ENCODE measurements around the gene DQX1. TPM values are rescaled to one million over a fixed set of nuclear protein-coding genes. Genes with fewer than 3 reads are reported as not detected.
A peak's percentile ranks its signal among the peaks of the same experiment; 100 is the strongest.

DQX1 gene
- total and polyA plus RNA-seq, 7 donors: 0.19 to 0.27 (median 0.27) TPM; not detected in 4

DNA sequence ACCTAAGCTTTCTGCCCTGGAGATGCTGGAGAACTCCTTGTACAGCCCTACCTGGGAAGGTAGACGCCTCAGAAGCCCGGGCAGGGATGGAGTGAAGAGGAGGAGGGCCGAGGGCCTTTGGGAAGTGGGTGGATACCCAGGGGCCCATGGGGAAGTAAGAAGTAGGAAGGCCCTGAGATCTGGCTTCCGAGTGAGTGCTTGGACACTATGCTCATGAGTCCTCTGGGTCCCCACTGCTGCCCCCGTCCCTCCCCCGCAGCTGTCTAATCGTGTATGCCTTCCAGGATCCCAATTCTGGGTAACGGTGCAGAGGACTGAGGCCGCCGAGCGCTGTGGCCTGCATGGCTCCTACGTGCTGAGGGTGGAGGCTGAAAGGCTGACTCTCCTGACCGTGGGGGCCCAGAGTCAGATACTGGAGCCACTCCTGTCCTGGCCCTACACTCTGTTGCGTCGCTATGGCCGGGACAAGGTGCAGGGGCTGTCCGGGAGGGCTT, 29.6 kb upstream of the DQX1 start:
- TF ChIP-seq, protein P1, sequence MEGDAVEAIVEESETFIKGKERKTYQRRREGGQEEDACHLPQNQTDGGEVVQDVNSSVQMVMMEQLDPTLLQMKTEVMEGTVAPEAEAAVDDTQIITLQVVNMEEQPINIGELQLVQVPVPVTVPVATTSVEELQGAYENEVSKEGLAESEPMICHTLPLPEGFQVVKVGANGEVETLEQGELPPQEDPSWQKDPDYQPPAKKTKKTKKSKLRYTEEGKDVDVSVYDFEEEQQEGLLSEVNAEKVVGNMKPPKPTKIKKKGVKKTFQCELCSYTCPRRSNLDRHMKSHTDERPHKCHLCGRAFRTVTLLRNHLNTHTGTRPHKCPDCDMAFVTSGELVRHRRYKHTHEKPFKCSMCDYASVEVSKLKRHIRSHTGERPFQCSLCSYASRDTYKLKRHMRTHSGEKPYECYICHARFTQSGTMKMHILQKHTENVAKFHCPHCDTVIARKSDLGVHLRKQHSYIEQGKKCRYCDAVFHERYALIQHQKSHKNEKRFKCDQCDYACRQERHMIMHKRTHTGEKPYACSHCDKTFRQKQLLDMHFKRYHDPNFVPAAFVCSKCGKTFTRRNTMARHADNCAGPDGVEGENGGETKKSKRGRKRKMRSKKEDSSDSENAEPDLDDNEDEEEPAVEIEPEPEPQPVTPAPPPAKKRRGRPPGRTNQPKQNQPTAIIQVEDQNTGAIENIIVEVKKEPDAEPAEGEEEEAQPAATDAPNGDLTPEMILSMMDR (IDR thresholded peaks at IDR 0.05): no peak
- 61 to 80% (median 63%) methylated on average over 17 of the region's 17 CpGs for WGBS, 3 donors
- Histone ChIP-seq H3K27me3 (ENCODE audit: insufficient read depth in 3 of 3, low read length in 2 of 3) (peaks cover 0 to 55% (median 15%) of the 10 kb centered on the region in 3 donors), H3K9me3 (no peaks in the 10 kb centered on the region), H3K4me3 (peak overlapping the region; percentile 76), H3K27ac (no peak overlapping the region), H3K36me3 (ENCODE audit: insufficient read depth in 1 of 2, low read depth in 1 of 2) (no peaks in the 10 kb centered on the region), H3K4me1 (peaks cover 10% of the 10 kb centered on the region)
- no peak for DNase-seq
- no peak for ATAC-seq
- intact Hi-C loops (cut with DNase I): no loop called here

DNA sequence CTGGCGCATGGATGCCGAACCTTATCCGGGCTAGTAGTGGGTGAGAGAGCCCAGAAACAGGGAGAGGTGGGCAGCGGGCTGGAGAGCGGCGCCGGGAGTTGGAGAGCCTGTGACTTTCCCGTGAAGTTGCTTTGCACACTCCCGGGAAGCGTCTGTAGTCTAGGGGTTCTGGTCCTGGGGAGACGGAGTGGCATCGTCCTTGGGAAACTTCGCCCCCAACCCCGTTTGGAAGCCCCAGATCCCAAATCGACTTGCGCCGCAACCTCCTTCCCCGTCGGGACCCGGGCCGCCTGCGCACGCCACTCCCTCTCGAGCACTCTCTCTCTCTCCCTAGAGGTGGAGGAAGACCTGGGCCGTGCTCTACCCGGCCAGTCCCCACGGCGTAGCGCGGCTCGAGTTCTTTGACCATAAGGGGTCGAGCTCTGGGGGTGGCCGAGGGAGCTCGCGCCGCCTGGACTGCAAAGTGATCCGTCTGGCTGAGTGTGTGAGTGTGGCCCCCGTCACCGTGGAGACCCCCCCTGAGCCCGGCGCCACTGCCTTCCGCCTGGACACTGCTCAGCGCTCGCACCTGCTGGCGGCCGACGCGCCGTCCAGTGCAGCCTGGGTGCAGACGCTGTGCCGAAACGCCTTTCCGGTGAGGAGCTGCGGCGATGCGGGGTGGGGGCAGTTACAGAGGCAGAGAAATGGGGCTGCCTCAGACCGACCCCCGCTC, 28.9 kb upstream of the DQX1 start:
- H3K27ac ChIP-seq: peak overlapping the region; percentile 76
- H3K27me3 ChIP-seq (ENCODE audit: insufficient read depth in 3 of 3, low read length in 2 of 3): peaks cover 0 to 54% (median 12%) of the 10 kb centered on the region in 3 donors
- peak; percentile 43 to 66 for DNase-seq
- intact Hi-C loops (cut with DNase I): no loop called here
- 4 to 6% (median 4%) methylated on average over 53 to 58 of the region's 58 CpGs for WGBS, 3 donors
- peak overlapping the region; percentile 76 for H3K4me3 ChIP-seq
- H3K9me3 ChIP-seq: no peaks in the 10 kb centered on the region
- TF ChIP-seq, protein P1 (IDR thresholded peaks at IDR 0.05): no peak
- H3K36me3 ChIP-seq (ENCODE audit: insufficient read depth in 1 of 2, low read depth in 1 of 2): no peaks in the 10 kb centered on the region
- peak; percentile 40 to 52 (median 44) for ATAC-seq
- H3K4me1 ChIP-seq: peaks cover 10% of the 10 kb centered on the region

DNA sequence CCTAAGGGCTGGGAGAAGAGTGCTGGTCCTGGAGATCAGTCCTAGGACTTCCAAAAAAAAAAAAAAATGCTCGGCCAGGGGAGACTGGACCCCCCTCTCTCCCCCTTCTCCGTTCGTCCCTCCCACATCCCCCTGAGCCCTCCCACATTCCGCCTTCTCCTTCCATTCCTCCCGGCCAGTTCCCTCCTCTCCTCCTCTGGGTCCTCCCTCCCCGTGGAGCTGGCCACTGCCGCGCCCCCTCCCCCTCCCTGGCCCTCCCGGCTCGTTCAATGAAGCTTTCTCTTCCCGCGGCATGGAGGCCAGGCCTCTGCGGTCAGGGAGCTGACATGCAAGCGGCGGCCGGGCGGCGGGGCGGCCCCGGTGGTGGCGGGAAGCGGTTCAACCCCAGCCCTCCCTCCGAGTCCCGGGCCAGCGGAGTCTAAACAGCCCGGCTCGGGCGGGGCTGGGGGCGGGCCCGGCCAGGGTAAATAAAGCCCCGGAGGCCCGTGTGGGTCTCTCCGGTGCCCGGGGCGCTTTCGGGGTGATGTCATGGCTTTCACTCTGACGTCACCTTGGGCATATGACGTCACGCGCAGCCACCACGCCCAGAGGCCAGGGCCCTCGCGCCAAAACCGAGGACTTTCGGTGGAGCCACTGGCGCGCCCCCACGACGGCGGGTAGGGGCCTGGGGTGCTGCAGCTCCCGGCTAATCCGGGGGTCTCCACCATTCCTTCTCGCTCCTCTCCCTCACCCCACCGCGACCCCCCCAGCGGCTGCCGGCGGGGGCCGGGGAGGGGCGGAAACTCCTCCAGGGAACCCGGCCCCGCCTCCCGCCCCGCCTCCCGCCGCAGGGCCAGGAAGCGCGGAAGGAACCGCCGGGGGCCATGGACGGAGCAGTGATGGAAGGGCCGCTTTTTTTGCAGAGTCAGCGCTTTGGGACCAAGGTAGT, 28.1 kb upstream of the DQX1 start, which contains the start of the genes DOK1 and LOXL3:
Gene DOK1, plus strand, starts transcription at position 829 of the 928 bp plus-strand sequence. Its CDS starts 35 bp downstream, at position 864.
Gene LOXL3, minus strand, starts transcription at position 51 of the 928 bp plus-strand sequence. CDS start 1,308 bp downstream, outside the sequence.
- Histone ChIP-seq H3K27ac (peak within 1 kb of the TSS; percentile 76), H3K4me3 (peak within 1 kb of the TSS; percentile 76), H3K4me1 (peaks cover 14% of the 10 kb centered on the region), H3K27me3 (ENCODE audit: insufficient read depth in 3 of 3, low read length in 2 of 3) (peaks cover 0 to 56% (median 15%) of the 10 kb centered on the region in 3 donors), H3K9me3 (no peaks in the 10 kb centered on the region), H3K36me3 (ENCODE audit: insufficient read depth in 1 of 2, low read depth in 1 of 2) (no peaks in the 10 kb centered on the region)
- ATAC-seq (peak; percentile 70 to 88 (median 74)), DNase-seq (peak; percentile 89 to 90)
- intact Hi-C loops (cut with DNase I): no loop called here
- TF ChIP-seq, protein P1 (IDR thresholded peaks at IDR 0.05): no peak
- WGBS, 3 donors: 0 to 1% (median 1%) methylated on average over 48 to 73 of the region's 73 CpGs

DNA sequence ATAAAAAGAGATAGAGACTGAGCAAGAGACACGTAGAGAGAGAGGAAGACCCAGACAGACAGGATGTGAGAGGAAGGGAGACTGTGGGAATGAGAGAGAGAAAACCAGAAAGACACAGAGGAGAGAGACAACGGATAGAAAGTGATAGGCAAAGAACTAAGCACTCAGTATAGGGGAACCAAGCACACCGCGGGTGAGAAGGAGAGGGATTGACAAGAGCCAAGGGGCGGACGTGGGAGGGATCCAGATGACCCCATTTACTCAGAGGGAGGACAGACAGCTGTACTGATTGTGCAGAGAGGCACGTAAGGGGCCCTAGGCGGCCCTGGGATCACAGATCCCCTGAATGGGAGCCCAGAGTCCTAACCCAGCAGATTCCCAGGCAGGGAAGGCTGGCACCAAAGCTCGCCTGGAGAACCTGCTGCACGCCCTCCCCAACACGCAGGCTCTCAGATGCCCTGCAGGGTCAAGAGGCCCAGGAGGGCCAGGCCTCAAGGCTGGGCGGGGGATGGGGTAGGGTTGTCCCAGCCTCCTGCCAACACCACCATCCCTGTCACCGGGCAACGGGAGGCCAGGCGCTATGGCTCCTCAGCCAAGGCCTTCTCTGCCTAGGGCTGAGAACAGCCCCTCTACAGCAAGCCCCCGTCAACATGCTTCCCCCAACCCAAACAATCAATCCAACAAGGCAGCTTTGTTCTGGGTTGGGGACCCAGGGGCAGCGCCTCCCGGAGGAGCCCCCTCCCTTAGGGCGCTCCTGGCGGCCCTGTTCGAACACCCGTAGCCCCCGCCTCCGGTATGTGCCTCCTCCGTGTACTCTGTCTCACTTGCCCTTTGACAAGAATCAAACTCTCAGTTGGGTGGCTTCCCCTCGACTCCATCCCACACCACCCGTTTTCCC, 27.1 kb upstream of the DQX1 start:
- ATAC-seq (no peak), DNase-seq (no peak)
- Histone ChIP-seq H3K4me1 (peaks cover 16% of the 10 kb centered on the region), H3K4me3 (peak overlapping the region; percentile 76), H3K27ac (peak overlapping the region; percentile 76), H3K36me3 (ENCODE audit: insufficient read depth in 1 of 2, low read depth in 1 of 2) (no peaks in the 10 kb centered on the region), H3K27me3 (ENCODE audit: insufficient read depth in 3 of 3, low read length in 2 of 3) (peaks cover 0 to 66% (median 16%) of the 10 kb centered on the region in 3 donors), H3K9me3 (no peaks in the 10 kb centered on the region)
- intact Hi-C loops (cut with DNase I): no loop called here
- whole genome bisulfite sequencing, 3 donors: 36 to 51% (median 37%) methylated on average over 25 to 27 of the region's 27 CpGs
- TF ChIP-seq, protein P1 (IDR thresholded peaks at IDR 0.05): no peak

All from psoas muscle (tissue), 8 donors.